Astrocyte of the spinal cord (primary cell): ENCODE measurements around the gene PLEKHG4B.

ENCODE experiments used
- DNase-seq: peaks from one replicate; pipeline ENCODE4 v3.0.0; 2011; ENCODE audit warnings: low read depth, low spot score
- H3K4me3 ChIP-seq: 2 replicates; pipeline ENCODE4 v1.5.1; 2011; ENCODE audit warnings: low read depth, mild to moderate bottlenecking, low read length, moderate library complexity
- CTCF ChIP-seq: IDR thresholded peaks from 2 replicates; pipeline ENCODE4 v1.5.1; 2012; ENCODE audit warnings: low read depth, mild to moderate bottlenecking, low read length, inconsistent platforms
- in situ Hi-C: cut with HindIII; loops from 2 replicates; pipeline ENCODE4 v1.10.0; 2017; ENCODE audit warnings: low sequenced_read_pairs

Gene PLEKHG4B

GRCh38 chr5:82570-82969, 9.4 kb upstream of the PLEKHG4B start:
- in situ Hi-C loops = no loop called here
- TF ChIP-seq CTCF = no peak
- no peak for DNase-seq
- no peak overlapping the region for H3K4me3 ChIP-seq

- in situ Hi-C loops = no loop called here
- no peak overlapping the region for H3K4me3 ChIP-seq
- TF ChIP-seq CTCF = no peak
- DNase-seq = no peak
Measured at GRCh38 chr5:83029-83428, 8.9 kb upstream of the PLEKHG4B start.

GRCh38 chr5:85334-85995, 6.5 kb upstream of the PLEKHG4B start:
- DNase-seq = no peak
- no peak for TF ChIP-seq CTCF
- in situ Hi-C loops = no loop called here
- no peak overlapping the region for H3K4me3 ChIP-seq

GRCh38 chr5:89337-90286, 2.4 kb upstream of the PLEKHG4B start:
- H3K4me3 ChIP-seq = no peak overlapping the region
- TF ChIP-seq CTCF = no peak
- no peak for DNase-seq
- in situ Hi-C loops = no loop called here

GRCh38 chr5:90590-91547, 1.1 kb upstream of the PLEKHG4B start:
- no peak for TF ChIP-seq CTCF
- H3K4me3 ChIP-seq = no peak overlapping the region
- no peak for DNase-seq
- in situ Hi-C loops = no loop called here
